Head of caudate nucleus (tissue), 42 donors: Measurements from ENCODE around the gene GRIK3.

Experiments
- DNase-seq, 42 donors: peaks; one replicate each; pipeline versions ENCODE4 v3.0.0 to v3.0.0-alpha.2; 2020 to 2021; ENCODE audit warnings: mixed read lengths in 7 of 42
- intact Hi-C: fragments of 100-400 bp; cut with DNase I; formaldehyde crosslinking; loops from one replicate; pipeline ENCODE4 v1.15.0; 2022

GRIK3 gene

DNA sequence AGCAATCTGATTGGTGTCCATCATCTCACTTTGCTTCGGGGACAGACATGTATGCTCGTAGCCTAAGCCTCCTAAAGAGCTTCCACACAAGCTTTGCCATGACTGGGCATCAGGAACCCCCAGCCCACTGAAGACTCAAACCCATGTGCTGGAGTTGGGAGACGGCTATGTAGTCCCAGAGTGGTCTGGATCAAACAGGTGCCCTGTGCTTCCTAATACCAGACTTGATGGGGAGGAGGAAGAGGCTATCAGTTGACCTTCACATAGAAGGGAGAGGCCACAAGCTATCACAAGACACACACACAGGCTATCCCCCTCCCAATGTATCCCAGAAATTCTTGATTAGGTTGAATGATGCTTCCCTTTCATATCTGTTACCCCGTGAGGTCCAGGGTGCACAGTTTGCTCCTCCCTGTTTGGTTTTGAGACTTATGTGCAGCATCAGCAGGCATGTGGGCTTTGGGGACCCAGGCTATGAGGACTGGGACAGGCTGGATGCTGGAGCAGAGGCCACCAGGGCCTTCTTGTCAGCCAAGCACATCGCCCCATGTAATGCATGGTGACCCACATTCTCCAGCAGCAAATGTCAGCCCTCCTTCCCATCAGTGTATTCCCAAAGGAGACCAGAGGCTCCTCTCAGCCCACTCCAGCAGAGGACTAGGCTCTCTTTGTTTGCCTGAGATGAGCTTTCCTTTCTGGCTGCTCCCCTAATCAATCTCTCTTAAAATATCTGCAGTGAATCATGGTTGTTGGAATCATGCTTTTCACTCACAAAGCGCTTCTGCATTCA lies 159.8 kb downstream of the GRIK3 start:
- DNase-seq: peak in 10 of 42 donors; percentile 6 to 52 (median 26)
- intact Hi-C loops: no loop called here

DNA sequence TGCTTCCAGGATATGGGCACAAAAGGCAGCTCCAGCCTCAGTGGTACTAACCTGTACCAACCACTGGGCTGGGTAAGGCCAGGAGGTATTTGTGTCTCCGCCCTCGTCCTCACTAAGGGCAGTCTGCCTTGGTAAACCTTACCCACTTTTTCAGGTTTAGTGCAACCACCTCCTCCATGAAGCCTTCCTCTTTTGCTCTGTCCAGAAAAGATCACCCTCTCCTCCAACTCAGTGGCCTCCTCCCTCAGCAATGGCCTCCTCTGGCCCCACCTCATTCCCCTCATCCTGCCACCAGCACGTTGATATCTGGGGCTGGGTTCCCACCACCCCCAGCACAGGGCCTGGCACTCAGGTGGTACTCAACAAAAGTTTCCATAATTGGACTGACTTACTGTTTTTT lies 161.5 kb downstream of the GRIK3 start:
- intact Hi-C loops: no loop called here
- DNase-seq: peak in 3 of 42 donors; percentile 4 to 18 (median 10)

DNA sequence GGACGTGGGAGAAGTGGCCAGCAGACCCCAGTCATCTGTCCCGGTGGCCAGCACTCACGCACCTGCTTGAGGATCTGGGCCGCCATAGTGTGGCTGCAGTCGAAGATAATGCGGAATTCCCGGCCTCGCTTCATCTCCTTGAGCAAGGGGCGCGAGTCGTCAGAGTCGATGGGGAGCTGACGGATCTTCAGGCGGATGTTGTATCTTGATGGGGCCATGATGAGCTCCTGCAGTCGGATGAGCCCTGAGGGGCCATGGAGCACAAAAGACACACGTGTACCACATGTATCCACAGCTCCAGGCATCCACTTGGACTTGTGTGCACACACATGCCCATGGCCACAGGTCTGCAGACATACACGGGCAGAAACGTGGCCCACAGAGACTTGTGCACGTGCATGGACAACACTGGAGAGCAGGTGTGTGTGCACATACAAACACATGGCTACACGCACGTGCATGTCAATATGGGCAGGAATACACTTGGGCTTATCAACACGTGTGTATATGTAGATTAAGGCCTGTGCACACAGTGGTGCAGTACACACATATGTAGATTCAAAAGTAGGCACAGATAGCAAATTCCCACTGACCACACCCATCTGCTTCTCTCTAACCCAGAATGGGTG lies 162.1 kb downstream of the GRIK3 start:
- intact Hi-C loops: no loop called here
- DNase-seq: peak in 3 of 42 donors; percentile 8 to 41 (median 19)

DNA sequence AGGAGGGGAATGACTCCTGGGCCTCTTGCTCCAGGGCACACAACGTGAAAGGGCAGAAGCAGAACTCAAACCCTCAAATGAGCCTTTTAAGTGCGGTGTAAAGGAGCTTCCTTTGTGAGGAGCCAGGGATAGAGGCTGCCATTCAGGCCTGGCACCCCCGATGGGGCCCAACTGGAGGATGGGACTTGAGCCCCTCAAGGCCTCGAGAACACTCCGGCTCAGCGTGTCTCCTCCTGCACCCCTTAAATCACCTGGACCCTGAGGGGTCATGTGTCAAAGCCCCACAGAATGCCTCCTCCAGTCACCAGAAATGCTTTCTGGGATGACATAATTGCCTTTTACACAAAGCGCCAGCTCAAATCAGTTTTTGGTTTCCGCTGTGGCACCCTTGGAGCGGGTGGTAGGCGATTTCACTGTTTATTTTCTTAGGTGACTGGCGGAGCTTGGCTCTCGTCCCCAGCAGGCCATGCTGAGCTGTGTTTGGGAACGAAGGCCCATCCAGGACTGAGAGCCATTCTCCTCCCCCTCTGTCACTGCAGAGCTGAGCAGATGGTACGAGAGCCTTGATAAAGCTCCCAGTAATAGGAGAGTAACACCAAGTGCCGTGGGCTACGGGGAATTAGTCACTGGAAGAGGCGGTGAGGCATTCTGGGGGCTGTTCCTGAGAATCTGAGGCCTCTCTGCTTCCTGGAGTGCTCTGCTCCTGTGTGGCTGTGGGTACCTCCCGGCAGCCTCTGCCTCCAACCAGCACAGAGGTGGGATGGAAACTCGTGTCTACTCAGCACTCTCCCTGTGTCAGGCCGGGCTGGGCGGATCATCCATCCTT lies 163.0 kb downstream of the GRIK3 start:
- peak; percentile 17 to 91 (median 68) for DNase-seq
- intact Hi-C loops: no loop called here

DNA sequence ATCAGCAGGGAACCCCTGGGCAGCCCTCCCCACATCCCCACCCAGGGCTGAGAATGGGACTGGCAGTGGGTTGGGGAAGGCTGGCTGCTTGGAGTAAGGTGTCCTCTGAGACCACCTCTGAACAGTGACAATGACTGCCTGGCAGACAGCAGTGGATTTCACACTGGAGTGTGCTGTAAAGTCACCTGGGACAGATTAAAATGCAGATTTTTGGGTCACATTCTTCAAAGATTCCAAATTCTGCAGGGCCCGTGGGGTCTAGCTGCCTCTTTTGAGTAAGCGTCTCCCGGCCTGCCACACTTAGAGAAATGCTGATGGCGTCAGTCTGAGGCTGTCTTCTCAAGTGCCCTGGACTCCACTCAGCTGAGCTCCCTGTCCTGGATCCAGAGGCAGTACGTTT lies 164.5 kb downstream of the GRIK3 start:
- DNase-seq: no peak
- intact Hi-C loops: no loop called here

DNA sequence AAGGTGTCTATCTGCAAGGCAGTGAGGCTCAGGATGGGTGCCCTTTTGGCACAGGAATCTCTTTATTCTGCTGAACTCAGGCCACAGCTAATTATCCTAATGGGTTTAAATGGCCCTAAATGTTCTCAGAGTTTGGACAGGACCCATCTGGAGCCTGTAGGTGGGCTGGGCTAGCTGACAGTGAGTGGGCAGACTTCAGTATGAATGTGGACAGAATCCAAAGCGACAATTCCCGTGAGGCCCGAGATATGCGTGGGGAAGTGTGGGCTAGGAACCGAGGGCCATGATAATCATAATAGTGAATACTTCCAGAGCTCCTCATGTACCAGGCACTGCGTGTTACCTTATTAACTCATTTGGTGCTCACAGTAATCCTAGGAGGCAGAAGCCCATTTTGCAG lies 165.3 kb downstream of the GRIK3 start:
- no peak for DNase-seq
- intact Hi-C loops: no loop called here

DNA sequence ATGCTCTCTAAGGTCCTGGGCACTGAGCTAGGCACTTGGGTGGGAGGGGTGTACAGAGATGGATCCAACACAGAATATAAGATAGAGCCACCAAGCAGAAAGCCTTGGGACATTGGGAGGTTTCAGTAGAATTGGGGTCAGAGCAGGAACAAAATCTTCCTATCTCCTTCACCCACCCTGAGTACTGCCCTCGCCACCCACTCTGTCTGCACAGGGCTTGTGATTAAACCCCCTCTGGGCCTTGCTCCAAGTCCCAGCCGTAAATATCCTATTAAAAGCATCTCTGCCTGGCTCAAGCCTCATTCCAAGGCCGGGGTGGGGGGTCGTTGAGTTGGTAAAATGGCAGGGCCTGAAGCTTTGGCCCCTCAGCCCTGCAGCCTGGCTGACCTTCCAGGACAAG lies 166.7 kb downstream of the GRIK3 start:
- intact Hi-C loops: no loop called here
- no peak for DNase-seq

DNA sequence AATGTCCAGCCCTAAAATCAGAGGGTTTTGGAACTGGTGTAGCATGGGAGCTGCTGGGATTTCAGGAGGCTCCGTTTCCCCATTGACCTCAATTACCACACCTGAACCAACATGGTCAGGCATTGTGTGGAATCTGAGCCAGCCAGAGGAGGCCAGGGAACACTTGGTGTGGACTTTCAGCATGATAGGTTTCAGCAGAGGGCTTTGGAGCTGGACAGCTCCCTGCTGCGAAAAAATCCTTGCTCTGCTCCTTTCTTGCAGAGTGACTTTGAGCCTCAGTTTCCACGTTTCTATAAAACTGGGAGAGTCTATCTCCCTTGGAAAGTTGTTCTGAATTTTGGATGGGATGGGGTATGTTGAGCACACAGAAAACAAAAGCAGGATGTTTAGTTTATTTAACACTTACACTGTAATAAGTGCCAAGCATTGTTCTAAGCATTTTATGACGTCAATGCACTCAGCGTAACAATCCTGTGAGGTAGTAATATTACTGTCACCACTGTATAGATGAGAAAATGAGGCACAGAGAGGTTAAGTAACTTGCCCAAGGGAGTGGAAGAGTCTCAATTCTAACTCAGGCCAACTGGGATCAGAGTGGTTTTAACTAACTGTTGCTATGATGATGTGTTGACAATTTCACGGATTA lies 168.0 kb downstream of the GRIK3 start:
- intact Hi-C loops: no loop called here
- no peak for DNase-seq

DNA sequence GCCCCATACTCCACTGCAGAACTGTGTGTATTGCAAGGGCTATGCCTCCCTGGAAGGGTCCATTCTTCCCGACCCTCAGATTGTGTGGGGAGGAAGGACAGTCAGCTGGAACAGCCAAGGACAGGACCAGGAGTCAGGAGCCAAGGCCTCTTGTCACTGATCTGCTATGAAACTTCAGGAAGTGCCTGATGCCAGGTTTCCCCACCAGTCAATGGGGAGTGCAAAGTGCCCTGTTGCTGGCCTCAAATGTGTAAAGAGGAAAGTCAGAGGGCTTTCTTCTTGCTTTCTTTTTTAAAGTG lies 168.8 kb downstream of the GRIK3 start:
- no peak for DNase-seq
- intact Hi-C loops: no loop called here

DNA sequence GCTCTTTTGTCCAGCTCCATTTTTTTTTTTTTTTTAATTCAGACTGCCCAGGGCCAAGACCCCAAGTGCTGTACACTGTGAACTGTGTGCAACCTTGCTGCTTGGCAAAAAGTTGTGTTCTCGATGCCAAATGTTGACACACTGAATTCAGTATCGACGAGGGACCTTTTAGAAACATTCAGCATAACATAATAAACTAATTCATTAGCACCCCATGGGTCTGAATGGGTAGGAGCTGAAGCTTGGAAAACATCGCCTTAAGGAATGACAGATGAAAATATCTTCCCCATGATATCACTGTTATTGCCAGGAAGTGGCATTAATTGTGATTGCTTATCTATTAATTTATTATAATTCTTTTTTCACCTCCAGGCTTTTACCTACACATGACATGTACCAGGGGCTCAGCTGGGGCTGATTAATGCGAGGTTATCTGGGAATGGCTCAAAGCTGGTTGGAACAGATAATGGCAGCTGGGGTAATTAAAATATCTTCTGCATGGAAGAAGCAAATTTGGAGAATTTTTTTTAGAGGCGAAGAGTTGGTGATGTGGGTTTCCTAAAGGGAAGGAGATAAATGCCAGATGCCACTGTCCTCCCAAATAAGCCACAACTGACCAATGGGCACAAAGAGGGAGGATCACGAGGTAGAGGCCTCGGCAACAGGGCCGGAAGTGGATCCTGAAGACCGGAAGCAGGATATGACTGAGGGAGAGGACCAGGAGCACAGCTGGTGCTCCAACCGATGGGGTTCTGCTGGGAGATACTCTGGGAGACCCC lies 169.3 kb downstream of the GRIK3 start:
- DNase-seq: peak in 2 of 42 donors; percentile 15 to 30
- intact Hi-C loops: no loop called here

DNA sequence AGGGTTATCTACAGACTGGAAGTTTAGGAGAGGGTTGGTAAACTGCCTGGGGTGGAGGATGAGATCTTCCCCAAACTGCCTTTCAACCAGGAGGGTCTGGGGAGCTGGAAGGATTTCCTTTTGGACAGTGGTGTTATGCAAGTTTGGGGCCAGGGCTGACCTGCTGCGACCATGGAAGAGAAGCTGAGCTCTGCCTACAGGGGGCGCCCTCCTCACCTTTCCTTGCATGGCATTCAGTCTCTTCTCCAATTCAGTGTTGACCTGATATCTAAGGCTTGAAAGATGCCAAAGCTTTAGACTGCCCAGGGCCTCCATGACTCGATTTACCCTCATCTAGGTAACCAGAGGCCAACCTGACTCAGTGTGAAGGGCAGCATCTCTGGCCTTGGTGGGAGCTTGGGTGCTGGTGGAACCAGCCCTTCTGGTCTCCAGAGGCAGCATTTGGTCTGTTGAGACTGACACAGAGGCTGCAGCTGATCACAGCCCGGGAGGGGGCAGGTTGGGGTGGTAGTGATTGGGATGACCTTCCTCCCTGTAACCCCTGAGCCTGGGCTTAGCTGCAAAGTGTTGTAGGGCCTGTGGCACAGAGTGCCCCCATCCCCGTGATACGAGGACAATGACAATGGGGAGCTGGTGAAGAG lies 170.0 kb downstream of the GRIK3 start:
- DNase-seq: peak in 26 of 42 donors; percentile 13 to 77 (median 44)
- intact Hi-C loops: no loop called here

DNA sequence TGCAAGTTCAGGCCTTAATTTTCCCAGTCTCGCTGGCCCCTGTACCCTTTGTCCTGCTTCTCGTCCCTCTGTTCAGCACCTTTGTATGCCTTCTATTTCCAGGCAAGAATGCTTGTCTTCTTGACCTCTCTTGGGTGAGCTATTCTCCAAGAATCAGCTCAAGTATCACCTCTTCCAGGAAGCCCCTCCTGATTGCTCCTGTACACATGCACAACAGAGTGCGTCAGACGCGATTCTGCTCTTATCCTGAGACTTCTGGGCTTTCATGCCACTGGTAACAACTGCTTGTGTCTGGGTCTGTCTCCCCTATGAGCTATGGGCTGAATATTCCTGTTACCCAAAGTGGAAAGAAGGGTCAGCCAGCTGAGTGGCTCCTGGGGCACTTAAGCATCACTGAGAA lies 170.8 kb downstream of the GRIK3 start:
- intact Hi-C loops: no loop called here
- DNase-seq: no peak

DNA sequence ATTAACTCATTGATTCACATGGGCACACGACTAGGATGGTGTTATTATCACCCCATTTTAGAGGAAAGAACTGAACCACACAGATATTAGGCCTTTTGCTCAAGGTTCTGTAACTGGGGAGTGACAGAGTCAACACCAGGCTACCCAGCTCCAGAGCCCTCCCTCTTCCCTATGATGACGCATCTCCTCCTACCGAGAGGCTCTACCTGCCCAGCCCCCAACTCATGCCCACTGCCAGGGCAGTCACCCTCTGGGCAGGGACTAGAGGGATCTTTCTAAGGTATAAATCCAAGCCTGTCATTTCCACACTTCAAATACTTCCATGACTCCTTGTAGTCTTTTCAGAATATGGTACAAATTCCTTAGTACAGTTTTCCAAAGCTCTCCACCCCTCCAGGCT lies 171.3 kb downstream of the GRIK3 start:
- intact Hi-C loops: no loop called here
- DNase-seq: no peak

DNA sequence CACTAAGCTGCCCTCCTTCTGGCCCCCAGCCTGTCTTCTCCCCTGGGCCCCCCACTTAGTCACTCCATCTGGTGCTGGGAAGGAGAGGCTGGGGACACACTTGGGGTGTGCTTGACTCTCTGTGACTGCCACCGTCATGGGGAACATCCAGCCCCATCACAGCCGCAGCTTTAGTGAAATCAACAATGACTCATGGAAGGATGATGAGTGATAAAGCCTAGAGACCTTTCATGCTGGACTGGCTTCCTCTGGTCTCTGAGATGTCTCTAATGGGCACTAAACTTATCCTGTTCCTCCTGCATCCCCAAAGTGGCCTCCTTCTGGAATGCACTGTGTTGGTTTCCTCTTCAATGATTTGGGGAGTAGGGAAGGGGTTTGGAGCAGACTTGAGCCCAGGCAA lies 172.9 kb downstream of the GRIK3 start:
- intact Hi-C loops: no loop called here
- DNase-seq: no peak

DNA sequence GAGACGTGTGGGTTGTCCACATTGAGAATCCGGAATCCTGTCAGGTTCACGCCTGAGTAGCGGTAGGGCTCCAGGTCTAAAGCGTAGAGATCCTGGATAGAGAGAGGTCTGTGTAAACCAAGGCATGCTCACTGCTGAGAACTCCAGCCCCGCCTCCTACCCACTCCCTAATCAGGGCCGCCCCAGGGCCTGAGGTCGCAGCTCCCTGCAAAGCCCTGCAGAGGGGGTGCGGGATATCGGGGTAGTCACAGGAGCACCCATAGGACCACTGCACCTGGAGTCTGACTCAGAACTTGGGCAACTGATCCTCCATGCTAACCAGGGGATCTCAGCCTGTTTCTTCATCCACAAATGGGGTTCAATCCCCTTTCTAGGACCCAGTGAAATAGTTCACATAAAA lies 174.4 kb downstream of the GRIK3 start:
- no peak for DNase-seq
- intact Hi-C loops: no loop called here

DNA sequence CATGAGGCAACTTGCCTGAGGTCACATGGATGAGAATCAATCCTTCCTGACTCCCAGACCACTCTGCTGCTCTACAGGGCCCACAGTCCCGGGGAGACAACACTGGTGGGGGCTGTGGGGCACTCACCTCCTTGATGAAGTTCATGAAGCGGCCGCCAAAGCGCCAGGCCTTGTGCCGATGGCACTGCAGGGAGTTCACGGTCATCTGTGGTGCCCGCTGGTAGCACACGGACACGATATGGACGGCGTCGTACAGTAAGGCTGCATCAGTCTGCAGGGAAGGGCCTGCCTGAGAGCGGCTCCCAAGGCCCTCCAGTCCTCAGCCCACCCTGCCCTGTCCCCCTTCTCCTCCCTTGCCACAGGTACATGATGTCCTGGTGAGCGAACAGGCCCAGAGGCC lies 175.3 kb downstream of the GRIK3 start:
- no peak for DNase-seq
- intact Hi-C loops: no loop called here

DNA sequence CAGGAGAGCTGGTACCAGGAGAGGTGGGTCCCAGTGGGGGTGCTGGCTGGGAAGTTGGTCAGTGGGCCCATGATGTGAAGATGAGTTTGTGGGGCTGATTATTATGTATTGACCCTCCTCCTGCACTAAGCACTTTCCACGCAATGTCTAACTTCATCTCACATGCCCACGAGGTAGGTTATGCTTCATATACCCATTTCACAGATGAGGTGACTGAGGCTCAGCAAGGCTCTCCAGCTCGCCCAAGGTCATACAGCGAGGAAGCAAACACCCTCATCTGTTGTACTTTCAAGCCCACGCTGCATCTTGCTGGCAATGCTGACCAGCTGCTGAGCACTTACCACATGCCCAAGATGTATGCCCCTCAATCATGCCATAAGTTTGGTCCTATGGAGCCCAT lies 175.8 kb downstream of the GRIK3 start:
- DNase-seq: no peak
- intact Hi-C loops: no loop called here

DNA sequence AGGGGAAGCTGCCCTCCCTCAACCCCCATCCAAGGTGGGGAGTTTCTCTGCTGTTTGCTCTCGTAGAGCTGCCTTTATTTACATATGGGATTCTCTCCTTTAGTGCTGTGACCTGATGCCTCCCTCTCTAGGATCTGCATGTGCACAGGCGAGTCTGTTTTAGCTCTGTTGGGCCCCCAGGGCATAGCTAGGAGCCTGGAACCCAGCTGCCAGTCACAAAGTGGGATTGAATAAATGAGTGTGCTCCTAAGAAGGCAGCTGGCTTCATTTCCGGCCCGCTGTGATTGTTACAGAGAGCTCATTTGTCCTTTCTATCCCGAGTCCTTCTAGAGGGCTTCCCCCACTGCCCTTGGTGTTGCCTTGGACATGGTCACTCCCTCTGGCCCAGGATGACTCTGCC lies 176.6 kb downstream of the GRIK3 start:
- peak in 4 of 42 donors; percentile 16 to 29 (median 22) for DNase-seq
- intact Hi-C loops: no loop called here
